Measurements from ENCODE around the gene ESYT2. TPM values are rescaled to one million over a fixed set of nuclear protein-coding genes. Genes with fewer than 3 reads are reported as not detected.

Gene ESYT2
- total and polyA plus RNA-seq, 5 donors: 29.0 to 84.7 (median 51.7) TPM

DNA sequence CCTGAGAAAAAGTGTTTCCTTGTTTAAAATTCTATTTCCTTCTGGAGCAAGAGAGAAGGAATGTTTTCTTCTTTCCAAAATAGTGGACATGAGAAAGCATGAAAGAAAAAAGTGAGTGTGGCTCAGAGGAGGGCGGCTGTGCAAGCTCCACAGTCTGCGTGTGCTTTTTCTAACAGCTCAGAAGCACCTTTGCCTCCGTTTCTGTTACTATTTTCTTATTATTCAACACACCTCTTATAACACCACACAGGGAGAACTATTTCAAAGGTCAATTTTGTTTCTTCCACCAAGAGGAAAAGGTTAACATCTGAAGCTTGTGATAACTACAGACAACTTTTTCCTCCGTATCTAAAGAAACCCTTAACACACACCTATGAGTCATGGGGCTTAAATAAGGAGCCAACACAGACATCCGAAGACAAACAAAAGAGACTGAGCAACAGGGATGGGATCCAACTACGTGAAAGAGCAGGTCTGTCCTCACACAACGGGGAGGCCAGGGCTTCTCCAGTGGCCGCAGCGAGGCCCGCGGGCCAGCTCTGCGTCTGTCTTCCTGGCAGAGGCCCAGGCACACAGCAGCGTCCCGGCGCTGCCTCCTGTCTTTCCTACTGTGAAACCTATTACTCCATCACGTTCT lies 88.5 kb downstream of the ESYT2 start:
- DNase-seq (peak; percentile 81 to 84 (median 81)), ATAC-seq (peak; percentile 83 to 96)
- 68% methylated on average over 16 of the region's 16 CpGs for WGBS
- intact Hi-C loops (cut with DNase I): no loop called here
- no peaks in the 10 kb centered on the region for H3K4me1 ChIP-seq (ENCODE audit: control insufficient read depth, insufficient read depth, low read length)
- H3K4me3 ChIP-seq (ENCODE audit: low read length): no peak overlapping the region
- H3K9me3 ChIP-seq (ENCODE audit: control insufficient read depth, low read length): no peaks in the 10 kb centered on the region
- no peaks in the 10 kb centered on the region for H3K27me3 ChIP-seq (ENCODE audit: control insufficient read depth, insufficient read depth)
- no peak overlapping the region for H3K27ac ChIP-seq (ENCODE audit: low read length)

DNA sequence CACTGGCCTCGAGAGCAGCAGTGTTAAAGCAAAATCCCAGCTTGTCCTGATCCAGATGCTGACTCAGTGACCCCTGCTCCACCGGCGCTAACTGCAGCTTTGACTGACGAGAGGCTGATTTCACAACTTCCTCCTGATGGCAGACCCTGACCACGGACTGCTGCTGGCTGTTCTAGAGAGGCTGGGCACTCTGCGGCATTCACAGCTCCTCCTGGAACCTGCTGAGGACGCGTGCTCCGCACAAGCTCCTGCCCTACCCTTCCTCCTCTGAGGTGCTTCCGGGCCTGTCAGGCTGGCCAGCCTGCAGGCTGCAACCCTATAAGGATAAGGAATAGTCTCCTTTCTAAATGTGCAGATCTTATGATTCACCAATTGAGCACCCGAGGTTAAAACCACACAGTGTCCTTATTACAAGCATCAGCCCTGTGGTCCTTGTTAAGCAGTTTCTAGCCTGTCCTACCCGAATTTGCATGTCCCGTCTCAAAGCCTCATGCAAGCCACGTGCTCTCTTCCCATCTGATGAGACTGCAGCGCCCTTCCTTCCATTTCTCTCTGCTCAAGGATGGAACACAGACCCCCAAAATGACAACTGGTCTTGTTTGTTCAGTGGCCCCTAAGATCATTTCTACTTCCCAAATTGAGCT lies 89.2 kb downstream of the ESYT2 start:
- Histone ChIP-seq H3K27ac (ENCODE audit: low read length) (no peak overlapping the region), H3K4me1 (ENCODE audit: control insufficient read depth, insufficient read depth, low read length) (no peaks in the 10 kb centered on the region), H3K27me3 (ENCODE audit: control insufficient read depth, insufficient read depth) (no peaks in the 10 kb centered on the region), H3K9me3 (ENCODE audit: control insufficient read depth, low read length) (no peaks in the 10 kb centered on the region), H3K4me3 (ENCODE audit: low read length) (no peak overlapping the region)
- DNase-seq: peak; percentile 53 to 69 (median 66)
- 53% methylated on average over 15 of the region's 15 CpGs for WGBS
- peak; percentile 64 to 80 for ATAC-seq
- intact Hi-C loops (cut with DNase I): no loop called here

DNA sequence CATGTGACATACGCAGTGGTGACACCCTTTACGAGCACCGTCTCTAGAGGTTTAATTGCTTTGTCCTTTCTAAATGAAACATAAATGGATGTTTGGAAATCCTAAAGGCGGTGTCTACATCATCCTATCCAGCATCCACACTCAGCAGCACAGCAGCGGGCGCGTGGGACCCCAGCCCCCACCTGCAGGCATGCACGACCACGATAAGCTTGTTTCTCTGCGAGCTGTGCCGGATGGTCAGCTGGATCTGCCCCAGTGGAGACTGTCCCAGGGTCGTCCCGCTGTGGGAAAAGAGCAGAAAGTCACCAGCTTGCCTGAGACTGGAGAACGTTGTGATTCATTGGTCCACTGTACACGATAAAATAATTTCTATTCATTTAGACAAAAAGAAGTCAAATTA lies 90.5 kb downstream of the ESYT2 start:
- no peaks in the 10 kb centered on the region for H3K4me1 ChIP-seq (ENCODE audit: control insufficient read depth, insufficient read depth, low read length)
- H3K27ac ChIP-seq (ENCODE audit: low read length): no peak overlapping the region
- intact Hi-C loops (cut with DNase I): no loop called here
- ATAC-seq (no peak), DNase-seq (no peak)
- no peaks in the 10 kb centered on the region for H3K27me3 ChIP-seq (ENCODE audit: control insufficient read depth, insufficient read depth)
- H3K9me3 ChIP-seq (ENCODE audit: control insufficient read depth, low read length): no peaks in the 10 kb centered on the region
- 95% methylated on average over 15 of the region's 15 CpGs for WGBS
- H3K4me3 ChIP-seq (ENCODE audit: low read length): no peak overlapping the region

DNA sequence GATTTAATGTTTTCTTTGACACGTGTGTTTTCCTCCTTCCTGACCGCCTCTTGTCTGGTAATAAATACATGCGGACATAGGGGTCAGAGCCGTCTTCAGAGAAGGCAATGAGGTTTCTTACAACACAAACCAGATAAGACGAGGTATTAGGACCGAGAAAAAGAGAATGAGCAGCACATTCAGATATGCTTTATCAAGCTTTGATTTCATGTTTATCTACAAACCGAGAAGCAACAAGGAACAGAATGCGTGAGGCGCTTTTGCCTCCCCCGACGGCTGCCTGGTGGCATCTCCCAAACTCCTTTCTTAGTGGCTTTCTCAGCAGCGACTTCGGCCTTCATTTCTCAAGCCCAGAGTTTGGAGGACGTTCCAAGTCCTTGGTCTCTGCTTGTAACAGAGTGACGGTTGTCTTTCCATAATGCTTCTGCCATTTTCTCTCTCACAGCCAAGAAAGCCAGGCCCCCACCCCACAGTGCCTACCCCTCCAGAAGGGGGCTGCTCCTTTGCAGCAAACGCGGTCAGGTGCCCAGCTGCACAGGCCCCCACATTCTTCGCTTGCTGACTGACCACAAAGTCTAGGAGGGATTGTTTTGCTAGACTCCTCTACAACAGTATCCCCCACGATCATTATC lies 92.1 kb downstream of the ESYT2 start:
- Histone ChIP-seq H3K4me3 (ENCODE audit: low read length) (no peak overlapping the region), H3K4me1 (ENCODE audit: control insufficient read depth, insufficient read depth, low read length) (no peaks in the 10 kb centered on the region), H3K27me3 (ENCODE audit: control insufficient read depth, insufficient read depth) (no peaks in the 10 kb centered on the region), H3K27ac (ENCODE audit: low read length) (no peak overlapping the region), H3K9me3 (ENCODE audit: control insufficient read depth, low read length) (no peaks in the 10 kb centered on the region)
- DNase-seq (no peak), ATAC-seq (no peak)
- intact Hi-C loops (cut with DNase I): no loop called here
- WGBS: 86% methylated on average over 19 of the region's 19 CpGs

DNA sequence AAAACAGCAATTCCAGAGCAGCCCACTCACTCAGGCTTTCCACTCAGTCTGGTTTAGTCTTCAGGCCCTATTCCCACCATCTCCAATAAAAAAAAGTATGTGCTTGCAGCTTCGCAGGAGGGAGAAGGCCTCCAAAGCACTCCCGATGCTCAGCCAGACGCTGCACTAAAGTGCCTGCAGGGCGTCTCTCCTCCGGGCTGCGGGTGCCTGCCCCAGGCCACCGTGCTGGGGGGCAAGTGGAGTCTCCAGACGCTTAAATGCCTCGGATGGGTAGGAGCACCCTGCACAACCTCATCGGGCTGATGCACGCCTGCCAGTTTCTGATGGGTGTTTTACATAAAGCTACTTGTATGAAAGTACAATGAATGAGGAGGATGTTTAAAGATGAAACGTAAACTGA lies 93.4 kb downstream of the ESYT2 start:
- Histone ChIP-seq H3K27ac (ENCODE audit: low read length) (no peak overlapping the region), H3K4me3 (ENCODE audit: low read length) (no peak overlapping the region), H3K27me3 (ENCODE audit: control insufficient read depth, insufficient read depth) (no peaks in the 10 kb centered on the region), H3K9me3 (ENCODE audit: control insufficient read depth, low read length) (no peaks in the 10 kb centered on the region), H3K4me1 (ENCODE audit: control insufficient read depth, insufficient read depth, low read length) (no peaks in the 10 kb centered on the region)
- no peak for DNase-seq
- no peak for ATAC-seq
- intact Hi-C loops (cut with DNase I): no loop called here
- 95% methylated on average over 12 of the region's 12 CpGs for WGBS

DNA sequence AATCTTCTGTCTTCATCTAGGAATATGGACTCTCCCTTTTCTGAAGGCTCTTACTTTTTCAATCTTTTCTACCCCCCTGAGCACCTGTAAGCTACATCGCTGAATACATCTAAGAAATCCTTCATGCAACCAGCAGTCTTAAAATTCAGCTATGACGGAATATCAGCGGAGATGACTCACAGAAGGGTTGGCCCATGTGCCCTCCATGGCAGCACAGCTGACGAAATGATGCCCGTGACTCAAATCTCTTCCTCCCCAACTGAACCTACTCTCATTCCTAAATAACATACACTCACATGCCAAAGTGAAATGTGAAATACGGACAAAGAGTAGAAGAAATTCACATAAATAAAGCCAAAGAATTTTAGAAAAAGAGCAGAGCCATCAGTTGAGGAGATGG lies 94.4 kb downstream of the ESYT2 start:
- Histone ChIP-seq H3K9me3 (ENCODE audit: control insufficient read depth, low read length) (no peaks in the 10 kb centered on the region), H3K27me3 (ENCODE audit: control insufficient read depth, insufficient read depth) (no peaks in the 10 kb centered on the region), H3K27ac (ENCODE audit: low read length) (no peak overlapping the region), H3K4me3 (ENCODE audit: low read length) (no peak overlapping the region), H3K4me1 (ENCODE audit: control insufficient read depth, insufficient read depth, low read length) (no peaks in the 10 kb centered on the region)
- no peak for DNase-seq
- ATAC-seq: no peak
- WGBS: 94% methylated on average over 6 of the region's 6 CpGs
- intact Hi-C loops (cut with DNase I): no loop called here

DNA sequence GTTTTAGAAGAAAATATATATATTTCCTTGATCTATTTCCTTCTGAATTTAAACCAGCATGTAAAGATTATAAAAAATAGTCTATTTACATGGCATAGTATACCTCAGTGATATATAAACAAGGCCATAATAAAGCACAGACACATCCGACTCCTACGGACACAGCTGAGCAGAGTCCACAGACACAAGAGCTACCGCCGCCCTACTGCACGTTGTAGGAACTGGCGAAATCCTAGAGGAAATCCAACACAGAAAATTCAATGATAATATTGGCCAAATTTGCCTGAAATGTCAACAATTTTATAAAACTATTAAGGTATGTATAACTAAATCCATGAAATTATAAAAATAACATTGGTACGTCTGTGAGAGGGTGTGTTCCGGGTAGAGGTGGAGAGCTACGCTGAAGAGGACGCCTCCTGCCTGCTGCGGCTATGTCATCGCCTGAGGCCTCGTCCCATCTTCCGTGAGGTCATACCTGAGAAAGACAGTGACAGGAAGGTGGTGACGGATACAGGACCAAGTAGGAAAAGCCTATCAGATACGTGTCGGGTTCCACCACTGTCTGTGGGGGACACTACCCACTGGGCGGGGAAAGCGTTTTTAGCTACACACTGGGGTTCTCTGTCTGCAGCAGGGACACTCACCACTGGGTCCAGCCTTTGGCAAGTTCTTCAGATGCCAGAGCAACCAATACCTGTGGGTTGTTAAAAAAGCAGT lies 95.4 kb downstream of the ESYT2 start:
- H3K4me3 ChIP-seq (ENCODE audit: low read length): no peak overlapping the region
- H3K27me3 ChIP-seq (ENCODE audit: control insufficient read depth, insufficient read depth): no peaks in the 10 kb centered on the region
- DNase-seq: no peak
- intact Hi-C loops (cut with DNase I): no loop called here
- 97% methylated on average over 19 of the region's 19 CpGs for WGBS
- no peak overlapping the region for H3K27ac ChIP-seq (ENCODE audit: low read length)
- H3K9me3 ChIP-seq (ENCODE audit: control insufficient read depth, low read length): no peaks in the 10 kb centered on the region
- no peaks in the 10 kb centered on the region for H3K4me1 ChIP-seq (ENCODE audit: control insufficient read depth, insufficient read depth, low read length)
- no peak for ATAC-seq

DNA sequence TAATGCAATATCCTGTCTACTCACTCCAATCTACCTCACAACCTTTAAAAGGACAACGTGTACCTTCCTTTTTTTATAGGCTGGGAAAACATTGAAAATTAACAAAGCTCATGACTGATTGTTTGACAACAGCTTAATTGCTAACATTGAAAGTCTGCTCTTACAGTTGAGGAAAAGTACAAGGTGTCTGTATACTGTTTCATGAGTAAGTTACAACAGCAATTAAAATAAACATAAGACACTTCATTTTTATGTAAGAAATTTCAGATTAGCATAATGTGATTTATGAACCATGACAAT lies 96.1 kb downstream of the ESYT2 start:
- ATAC-seq (no peak), DNase-seq (no peak)
- no peak overlapping the region for H3K27ac ChIP-seq (ENCODE audit: low read length)
- no peaks in the 10 kb centered on the region for H3K27me3 ChIP-seq (ENCODE audit: control insufficient read depth, insufficient read depth)
- H3K9me3 ChIP-seq (ENCODE audit: control insufficient read depth, low read length): no peaks in the 10 kb centered on the region
- intact Hi-C loops (cut with DNase I): no loop called here
- no peak overlapping the region for H3K4me3 ChIP-seq (ENCODE audit: low read length)
- no peaks in the 10 kb centered on the region for H3K4me1 ChIP-seq (ENCODE audit: control insufficient read depth, insufficient read depth, low read length)
- WGBS: 79% methylated on average over 1 of the region's 1 CpG

DNA sequence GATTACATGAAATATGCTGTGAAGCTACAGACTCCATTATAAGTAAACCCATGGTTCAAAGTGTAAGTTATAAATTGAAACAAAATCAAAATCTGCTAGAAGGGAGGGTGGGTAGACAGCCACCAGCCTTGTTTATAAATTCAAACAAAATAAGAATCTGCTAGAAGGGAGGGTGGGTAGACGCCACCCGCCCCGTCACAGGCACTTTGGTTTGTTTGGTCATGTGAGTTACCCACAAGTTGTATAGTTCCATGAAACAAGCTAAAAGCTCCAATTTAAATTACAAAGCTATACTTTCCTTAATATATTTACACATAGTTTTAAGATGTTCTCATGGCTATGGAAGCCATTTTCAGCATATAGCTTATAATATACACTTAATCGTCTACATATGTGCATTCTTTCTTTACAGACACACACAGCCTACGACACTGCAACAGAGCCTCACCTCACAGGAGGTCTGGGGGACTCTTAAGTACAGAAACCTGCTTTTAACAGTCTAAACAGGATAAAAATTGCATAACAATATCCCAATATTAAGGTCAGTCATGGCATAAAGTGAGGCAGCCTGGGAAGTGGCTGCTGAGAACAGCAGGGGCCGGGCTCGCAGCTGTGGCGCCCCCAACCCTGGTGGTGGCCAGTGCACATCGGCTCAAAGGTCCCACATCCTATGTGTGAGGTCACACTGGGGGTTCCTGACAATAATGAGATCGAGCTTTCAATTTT lies 96.7 kb downstream of the ESYT2 start:
- WGBS: 89% methylated on average over 10 of the region's 10 CpGs
- ATAC-seq (no peak), DNase-seq (no peak)
- H3K27ac ChIP-seq (ENCODE audit: low read length): no peak overlapping the region
- H3K27me3 ChIP-seq (ENCODE audit: control insufficient read depth, insufficient read depth): no peaks in the 10 kb centered on the region
- no peak overlapping the region for H3K4me3 ChIP-seq (ENCODE audit: low read length)
- H3K4me1 ChIP-seq (ENCODE audit: control insufficient read depth, insufficient read depth, low read length): no peaks in the 10 kb centered on the region
- H3K9me3 ChIP-seq (ENCODE audit: control insufficient read depth, low read length): no peaks in the 10 kb centered on the region
- intact Hi-C loops (cut with DNase I): no loop called here

DNA sequence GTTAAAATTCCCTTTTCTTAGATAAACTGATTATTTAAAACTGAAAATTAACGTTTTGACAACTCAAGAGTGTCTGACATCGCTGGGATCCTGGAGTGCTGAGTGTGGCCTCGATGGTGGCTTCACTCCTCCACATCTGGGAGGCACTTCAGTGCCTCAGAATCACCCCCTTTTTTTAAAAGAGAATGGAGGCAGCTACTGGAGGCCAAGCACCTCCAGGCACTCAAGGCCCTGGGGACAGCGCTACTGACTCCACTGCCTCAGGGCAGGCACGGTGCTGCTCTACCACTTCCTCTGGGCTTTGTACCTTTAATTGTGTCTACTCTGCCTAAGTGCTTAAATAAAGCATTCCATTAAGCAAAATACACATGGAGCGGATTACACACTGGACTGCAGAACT lies 97.5 kb downstream of the ESYT2 start:
- Histone ChIP-seq H3K4me3 (ENCODE audit: low read length) (no peak overlapping the region), H3K27ac (ENCODE audit: low read length) (no peak overlapping the region), H3K27me3 (ENCODE audit: control insufficient read depth, insufficient read depth) (no peaks in the 10 kb centered on the region), H3K9me3 (ENCODE audit: control insufficient read depth, low read length) (no peaks in the 10 kb centered on the region), H3K4me1 (ENCODE audit: control insufficient read depth, insufficient read depth, low read length) (no peaks in the 10 kb centered on the region)
- ATAC-seq (no peak), DNase-seq (no peak)
- 91% methylated on average over 6 of the region's 6 CpGs for WGBS
- intact Hi-C loops (cut with DNase I): no loop called here
